IMR-90 (cell line): ENCODE results near the gene REPS1.

Source experiments
- CEBPB ChIP-seq: IDR thresholded peaks from 2 replicates; pipeline ENCODE4 v1.6.1; 2012; ENCODE audit warnings: low read depth, low read length, improper control_type of control experiment
- CTCF ChIP-seq: conservative IDR thresholded peaks from 2 replicates; pipeline ENCODE4 v1.5.1; 2012; ENCODE audit warnings: mild to moderate bottlenecking, low read depth, low read length, improper control_type of control experiment
- POLR2A ChIP-seq: IDR thresholded peaks from 2 replicates; pipeline ENCODE4 v1.6.1; 2012; ENCODE audit warnings: mild to moderate bottlenecking, low read depth, low read length
- USF2 ChIP-seq: fragments of 150-350 bp; IDR thresholded peaks from 2 replicates; pipeline ENCODE4 v1.6.1; 2017; ENCODE audit warnings: mild to moderate bottlenecking, antibody characterized with exemption, low read length, low read depth

- TF ChIP-seq USF2, result no peak
- no peak for TF ChIP-seq CTCF
- no peak for TF ChIP-seq CEBPB
- TF ChIP-seq POLR2A, result no peak
These were observed 34.6 kb downstream of the REPS1 start for GRCh38 chr6:138953451-138953850.
